Stimulated activated CD4-positive, alpha-beta T cell treated with anti-CD3 and anti-CD28 coated beads, TNF-alpha, amount 100 ng/mL, for 48 hours (primary cell): ENCODE measurements around the gene TMEM132C.

ENCODE experiments used
- DNase-seq, 3 donors: peaks; one replicate each; pipeline ENCODE4 v3.0.0-alpha.2; 2020; ENCODE audit warnings: low read depth in 3 of 3

The TMEM132C gene

DNA sequence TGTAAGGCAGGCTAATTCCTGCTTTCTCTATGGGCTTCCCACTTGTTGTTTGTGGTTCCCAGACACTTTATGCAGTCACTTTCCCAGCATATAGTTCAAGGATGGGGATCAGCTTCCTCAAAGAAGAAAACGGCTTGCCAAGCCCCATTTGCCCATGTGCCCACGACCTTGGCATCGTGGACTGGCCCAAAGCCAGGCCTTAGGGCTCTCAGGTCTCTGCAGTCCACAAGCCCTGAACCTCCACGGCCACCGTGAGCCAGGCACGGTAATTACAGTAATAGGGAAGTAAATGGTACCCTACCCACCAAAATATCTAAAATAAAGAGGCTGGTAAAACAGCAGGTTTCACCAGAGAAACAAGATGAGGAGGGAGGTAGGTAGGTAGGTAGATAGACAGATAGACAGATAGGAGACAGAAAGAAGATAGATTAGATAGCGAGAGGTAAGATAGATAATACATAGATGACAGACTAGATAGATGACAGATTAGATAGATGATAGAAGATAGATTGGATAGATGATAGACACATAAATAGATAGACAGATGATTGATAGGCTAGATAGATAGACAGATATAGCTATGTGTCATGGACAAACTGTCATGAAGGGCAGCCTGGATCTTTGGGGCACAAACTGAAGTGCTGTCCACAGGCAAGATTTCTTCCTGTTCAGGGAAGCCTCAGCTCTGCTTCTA lies 393.7 kb downstream of the TMEM132C start:
- DNase-seq, result no peak

DNA sequence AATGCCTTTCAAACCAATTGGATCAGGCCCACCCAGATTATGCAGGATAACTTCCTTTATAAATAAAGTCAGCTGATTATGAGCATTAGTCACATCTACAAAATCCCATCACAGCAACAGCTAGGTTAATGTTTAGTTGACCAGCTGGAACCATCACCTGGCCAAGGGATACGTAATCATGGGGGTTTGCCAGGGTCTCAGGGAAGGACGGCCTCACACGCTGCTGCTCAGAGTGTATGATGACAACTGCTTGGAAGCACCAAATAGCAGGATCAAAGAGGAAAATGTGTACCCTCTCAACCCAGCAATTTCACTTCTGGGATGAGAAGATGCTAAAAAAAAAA lies 394.2 kb downstream of the TMEM132C start:
- no peak for DNase-seq

DNA sequence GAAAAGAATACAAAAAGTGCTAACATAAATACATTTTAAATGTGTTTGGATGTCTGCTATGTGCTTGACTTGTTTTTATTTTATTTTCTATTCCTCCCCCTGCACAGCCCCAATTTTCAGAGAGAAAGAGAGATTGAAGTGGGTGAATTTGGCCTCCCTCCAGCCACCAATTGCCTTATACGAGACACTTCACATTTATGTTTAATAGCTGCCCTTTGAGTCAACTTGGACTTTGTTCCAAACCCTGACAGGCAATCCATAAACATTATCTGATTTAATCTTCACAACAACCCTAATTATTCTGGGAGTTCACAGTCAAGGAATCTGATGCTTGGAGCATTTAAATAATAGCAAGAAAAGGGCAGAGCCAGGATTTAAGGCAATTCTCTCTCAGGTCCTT lies 395.1 kb downstream of the TMEM132C start:
- no peak for DNase-seq

DNA sequence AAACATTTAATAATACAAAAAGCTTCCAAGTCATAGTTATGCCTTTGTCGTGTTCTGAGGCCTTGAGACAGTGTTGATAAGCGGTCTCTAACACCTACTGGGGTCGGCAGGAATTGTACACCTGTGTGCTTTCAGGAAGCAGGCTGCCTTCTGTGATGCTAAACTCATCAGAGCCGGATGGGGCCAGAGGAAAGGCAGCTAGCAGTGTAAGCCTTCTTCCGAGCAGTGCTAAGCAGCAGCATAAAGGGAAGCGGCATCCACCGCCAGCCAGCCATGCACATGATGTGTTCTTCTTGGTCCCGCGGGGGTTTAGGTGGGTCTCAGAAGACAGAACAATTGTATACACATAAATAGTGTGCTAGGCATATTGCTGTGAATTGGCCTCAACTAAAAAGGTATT lies 397.5 kb downstream of the TMEM132C start:
- DNase-seq, result no peak

DNA sequence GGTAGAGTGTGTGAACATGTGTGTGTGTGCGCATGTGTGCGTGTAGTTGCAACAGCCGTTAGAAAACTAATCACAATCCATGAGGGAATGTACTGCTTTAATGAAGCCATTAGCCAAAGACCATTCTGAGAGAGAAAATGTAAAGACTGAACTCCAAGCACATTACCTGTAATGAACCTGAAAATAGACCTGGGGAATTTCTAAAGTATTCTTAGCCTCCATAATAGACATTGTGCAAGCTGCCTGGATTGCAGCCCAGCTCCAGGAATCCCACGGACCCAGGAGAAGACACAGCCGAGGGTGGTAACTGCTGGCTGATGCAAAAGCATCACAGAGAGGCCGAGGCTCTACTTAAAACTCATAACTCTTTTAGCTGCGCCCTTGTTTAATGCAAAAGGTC lies 400.2 kb downstream of the TMEM132C start:
- DNase-seq, result no peak

DNA sequence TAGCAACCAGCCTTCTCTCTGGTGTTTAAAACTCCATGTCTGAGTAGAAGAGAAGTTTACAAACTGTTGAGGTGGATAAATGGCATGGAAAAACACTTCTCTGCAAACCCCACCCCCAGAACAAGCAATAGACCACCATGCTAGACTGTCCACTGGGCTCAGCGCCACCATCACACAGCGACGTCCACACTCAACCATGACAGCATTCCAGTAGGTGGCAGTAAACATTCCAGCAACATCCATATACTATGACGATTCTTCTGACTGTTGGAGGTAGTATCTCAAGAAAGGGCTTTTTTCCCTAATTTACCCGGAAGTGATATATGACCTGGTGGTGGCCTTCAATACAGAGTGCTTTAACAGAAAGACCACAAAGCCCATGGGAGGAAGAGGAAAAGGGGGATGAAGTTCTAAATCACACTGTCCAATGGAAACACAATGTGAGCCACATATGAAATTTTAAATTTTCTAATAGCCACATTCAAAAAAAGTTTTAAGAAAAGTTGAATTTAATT lies 404.6 kb downstream of the TMEM132C start:
- DNase-seq, result no peak

DNA sequence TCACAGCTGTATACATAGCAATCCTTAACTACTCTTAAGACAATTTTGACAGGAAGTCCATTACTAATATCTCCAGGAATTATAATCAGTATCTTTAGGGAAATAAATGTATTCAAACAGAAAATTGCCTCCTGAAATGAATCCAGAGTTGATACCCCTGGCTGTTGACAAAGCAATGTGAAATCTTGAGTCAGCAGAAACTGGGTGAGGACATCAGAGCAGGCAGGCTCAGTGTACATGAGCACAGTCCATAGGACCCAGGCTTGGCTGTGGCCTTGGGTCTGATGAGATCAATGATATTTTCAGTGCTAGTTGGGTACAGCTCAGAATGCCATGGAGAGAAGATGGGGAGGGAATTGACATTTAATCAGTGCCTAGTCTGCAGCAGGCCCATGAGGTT lies 405.5 kb downstream of the TMEM132C start:
- no peak for DNase-seq

DNA sequence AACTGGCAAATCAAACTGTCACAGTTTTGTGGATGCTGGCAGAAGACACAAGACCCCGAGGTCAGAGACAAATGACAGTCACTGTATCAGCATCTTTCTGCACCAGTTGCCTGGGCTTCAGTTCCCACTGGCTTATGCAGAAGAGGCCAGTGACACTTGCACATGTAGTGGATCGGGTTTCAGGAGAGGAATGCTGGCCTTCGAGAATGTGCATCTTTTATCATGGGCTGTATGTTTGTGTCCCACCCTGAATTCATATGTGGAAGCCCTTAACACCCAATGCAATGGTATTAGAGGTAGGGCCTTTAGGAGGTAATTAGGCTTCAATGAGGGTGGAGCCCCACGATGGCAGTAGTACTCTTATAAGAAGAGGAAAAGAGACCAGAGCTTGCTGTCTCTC lies 405.9 kb downstream of the TMEM132C start:
- DNase-seq, result no peak

DNA sequence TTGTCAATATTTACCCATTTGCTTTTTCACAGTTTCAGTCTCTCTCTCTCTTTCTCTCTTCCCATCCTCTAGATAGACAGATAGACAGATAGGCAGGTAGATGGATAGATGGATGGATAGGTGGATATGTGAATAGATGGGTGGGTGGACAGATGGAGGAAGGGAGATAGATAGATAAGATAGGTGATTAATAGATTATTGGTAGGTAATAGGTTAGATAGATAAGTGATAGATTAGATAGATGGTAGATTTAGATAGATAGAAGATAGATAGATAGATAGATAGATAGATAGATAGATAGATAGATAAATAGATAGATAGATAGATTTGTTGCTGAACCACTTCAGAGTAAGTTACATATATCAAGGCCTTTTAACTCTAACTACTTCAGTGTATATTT lies 408.6 kb downstream of the TMEM132C start:
- DNase-seq, result no peak

DNA sequence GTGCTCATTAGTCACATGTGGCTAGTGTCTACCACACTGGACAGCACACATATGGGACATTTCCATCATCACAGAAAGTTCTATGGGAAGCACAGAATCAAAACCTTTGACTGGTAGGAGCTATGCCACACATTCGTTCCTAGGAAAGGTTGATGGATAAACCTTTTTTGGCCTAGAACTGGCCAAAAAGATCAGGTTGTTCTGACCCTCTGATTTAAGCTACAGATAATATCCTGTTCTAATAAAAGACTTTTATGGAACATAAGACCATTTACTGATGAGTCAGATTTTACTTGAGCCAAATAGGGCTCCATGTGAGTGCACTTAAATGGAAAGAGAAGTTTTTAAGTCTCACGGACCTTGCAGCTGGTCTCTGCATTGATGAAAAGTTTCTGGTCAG lies 413.6 kb downstream of the TMEM132C start:
- no peak for DNase-seq

DNA sequence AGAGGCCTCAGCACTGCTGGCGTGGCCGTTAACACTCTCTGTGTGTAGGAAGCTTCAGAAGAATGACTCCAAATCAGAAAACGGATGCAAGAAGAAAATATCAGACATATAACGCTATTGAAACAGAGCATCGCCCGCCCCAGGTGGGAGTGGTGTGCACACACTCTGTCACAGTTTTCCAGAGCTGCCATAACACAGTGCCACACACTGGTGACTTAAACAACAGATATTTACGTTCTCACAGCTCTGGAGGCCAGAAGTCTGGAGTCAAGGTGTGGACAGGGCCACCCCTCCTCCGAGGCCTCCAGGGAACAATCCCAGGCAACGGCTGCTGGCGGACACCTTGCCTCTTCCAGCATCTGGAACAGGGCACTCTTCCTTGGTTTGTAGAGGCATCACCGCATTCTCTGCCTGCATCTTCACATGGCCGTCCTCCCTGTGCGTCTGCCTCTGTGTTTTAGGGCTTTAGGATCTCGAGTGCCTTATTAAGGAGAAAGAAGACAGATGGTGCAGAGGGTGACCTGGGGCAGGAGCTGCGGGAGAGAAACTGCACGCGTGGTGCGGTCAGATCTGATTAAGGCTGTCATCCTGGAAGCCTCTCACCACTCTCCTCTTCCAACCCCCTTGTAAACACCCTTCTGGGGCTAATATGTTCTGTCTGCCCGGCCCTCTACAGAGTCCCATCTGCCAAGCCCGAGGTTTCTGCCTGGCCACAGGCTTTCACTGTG lies 415.7 kb downstream of the TMEM132C start:
- DNase-seq, result no peak

DNA sequence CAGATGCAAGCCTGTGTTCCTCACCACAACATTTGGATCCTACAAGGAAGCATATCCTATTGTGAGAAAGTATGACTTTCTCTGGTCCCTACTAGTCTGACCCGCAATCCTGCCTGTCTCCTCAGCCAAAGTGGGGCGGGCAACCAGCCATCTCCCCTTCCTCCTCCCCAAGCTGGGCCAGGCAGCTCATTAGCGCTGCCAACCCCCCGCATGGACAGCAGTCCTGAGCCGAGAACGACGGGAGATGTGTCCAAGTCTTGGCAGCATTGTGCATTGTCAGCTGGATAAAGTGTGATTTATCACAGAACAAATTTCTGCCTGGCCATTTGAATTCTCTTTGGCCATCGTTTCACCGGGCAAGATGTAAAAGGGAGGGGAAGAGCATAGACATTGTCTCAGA lies 417.4 kb downstream of the TMEM132C start:
- no peak for DNase-seq

DNA sequence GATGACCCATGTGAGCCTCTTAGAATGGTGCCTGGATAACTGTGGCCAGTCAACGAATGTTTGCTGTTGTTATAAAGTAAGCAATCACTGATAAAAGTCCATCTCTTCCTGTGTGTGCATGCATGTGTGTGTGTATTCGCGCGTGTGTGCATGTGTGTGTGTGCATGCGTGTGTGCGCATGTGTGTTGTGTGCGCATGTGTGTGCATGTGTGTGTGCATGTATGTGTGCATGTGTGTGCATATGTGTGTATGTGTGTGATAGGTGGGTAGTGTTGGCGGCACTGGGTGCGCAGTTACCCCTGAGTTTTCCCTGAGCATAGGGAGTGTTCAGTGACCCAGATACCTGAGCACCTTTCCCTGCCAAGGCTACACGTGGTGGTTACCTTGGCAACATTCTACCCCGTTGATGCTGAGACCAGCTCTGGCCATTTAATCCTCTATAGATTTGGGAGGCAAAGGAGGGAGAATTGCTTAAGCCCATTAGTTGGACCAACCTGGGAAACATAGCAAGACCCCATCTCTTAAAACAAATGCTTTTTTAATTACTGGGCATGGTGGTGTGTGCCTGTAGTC lies 419.0 kb downstream of the TMEM132C start:
- DNase-seq, result no peak

DNA sequence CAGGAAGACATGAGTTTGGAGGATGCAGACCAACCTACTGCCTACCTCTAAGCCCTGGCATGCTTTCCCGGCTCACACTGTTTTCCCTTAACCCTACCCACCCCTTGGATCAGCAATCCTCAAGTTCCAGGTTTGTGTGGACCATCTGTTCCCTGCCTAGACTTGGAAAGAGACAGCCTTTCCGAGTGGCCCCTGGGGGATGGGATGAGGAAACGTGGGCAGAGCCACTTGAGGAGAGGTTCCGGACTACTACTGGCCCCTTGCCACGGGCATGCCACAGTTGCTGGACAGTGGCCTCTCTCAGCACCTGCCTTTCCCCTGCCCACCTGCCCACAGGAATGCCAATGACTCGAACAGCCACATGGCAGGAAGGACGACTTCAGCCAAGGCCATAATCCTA lies 420.9 kb downstream of the TMEM132C start:
- no peak for DNase-seq

DNA sequence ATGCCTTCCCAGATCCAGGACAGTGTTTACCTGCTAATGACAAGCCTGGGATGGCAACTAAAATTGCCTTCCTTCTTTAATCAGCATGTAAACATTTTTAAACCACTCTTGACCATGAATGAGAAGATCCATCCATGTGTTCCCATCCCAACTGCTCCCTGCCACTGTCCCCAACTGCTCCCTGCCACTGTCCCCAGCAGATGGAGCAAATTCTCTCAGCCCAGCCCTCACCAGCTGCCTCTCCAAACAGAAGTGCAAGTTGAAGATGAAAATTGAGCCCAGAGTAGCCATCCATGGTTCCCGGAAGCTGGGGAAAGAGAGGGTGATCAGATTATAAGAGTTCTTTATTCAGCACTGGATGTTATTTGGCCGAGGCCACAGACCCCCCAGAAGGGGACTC lies 423.7 kb downstream of the TMEM132C start:
- no peak for DNase-seq

DNA sequence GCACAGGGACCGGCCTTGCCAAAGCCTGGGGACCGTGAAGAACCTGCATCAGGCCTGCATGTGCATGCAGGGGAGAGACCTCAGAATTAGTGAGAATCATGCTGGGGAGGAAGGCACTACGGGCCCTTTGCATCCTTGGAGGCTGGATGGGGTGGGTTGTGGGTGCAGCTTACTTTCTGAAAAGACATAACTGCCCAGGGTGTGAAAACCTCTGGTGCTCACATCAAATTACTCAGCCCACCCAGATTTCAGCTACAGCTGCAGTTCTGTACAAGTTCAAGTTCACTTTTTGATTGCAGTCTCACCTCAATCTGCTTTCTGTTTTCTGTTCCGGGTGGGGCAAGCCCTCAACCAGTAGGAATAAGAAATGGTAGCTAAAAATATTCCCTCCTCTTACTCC lies 426.1 kb downstream of the TMEM132C start:
- no peak for DNase-seq

DNA sequence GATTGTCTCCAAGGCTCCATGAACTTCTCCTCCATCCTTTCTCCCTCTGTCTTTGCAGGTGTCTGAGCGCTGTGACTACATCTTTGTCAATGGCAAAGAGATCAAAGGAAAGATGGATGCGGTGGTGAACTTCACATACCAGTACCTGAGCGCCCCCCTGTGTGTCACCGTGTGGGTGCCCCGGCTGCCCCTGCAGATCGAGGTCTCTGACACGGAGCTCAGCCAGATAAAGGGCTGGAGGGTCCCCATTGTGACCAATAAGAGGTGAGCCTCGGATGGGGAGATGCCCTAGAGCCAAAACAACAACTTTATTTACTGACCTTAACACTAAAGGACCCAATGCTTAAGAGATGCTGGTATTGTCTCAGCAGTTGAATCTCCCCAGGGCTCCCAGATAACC lies 426.8 kb downstream of the TMEM132C start:
- no peak for DNase-seq

DNA sequence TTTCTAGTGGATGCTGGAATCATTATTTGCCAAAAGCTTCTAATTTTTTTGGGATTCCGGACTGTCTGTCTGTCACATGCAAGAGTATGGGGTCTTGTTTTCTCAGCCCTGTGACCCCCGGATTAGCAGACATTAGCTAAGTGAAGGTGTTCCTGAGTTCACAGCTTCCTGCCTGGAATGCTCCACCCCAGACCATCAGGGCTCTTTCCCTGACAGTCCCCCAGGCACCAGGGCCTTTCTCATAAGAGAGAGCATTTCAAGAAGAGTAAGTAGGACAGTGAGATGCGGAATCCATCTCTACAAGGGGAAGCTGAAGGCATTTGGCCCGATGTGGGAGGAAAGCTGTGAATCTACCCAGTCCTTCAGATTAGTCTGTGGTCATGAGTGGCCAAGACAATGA lies 427.5 kb downstream of the TMEM132C start:
- no peak for DNase-seq

DNA sequence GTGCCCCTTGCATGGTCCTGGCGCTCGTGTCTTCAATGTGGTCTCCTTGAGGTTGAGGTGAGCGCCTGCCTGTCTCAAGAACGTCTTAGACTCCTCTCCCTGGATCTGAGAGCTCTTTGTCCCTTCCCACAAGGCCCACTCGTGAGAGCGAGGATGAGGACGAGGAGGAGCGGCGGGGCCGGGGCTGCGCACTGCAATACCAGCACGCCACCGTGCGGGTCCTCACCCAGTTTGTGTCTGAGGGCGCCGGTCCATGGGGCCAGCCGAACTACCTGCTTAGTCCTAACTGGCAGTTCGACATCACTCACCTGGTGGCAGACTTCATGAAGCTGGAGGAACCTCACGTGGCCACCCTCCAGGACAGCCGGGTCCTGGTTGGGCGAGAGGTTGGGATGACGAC lies 428.7 kb downstream of the TMEM132C start:
- no peak for DNase-seq

DNA sequence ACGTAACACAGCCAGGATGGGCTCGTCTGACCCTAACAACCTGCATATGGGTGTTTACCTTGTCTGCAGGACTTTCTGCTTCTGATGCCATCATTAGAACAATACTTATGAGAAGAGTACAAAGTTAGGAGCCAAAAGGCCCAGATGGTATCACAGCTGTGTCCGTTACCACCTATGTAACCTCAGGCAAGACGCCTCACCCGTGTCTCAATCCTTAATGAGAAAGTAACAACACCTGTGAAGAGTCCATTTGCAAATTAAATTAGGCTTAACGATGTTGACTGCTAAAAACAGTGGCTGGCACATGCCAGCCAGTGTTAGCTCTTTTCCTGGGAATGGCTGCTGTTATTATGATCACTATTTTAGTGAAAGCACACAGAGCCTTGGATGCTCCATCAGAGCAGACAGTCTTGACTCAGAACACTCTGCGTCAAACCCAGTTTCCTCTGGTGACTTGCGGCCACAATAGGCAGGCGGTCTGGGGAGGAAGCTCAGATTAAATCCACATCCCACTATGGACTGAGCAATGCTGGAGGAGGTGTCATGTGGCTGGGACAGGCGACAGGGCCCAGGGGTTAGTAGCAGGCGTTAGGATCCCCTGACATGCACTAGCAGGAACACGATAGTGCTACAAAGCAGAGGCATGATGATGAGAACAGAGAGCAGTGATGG lies 431.5 kb downstream of the TMEM132C start:
- no peak for DNase-seq

DNA sequence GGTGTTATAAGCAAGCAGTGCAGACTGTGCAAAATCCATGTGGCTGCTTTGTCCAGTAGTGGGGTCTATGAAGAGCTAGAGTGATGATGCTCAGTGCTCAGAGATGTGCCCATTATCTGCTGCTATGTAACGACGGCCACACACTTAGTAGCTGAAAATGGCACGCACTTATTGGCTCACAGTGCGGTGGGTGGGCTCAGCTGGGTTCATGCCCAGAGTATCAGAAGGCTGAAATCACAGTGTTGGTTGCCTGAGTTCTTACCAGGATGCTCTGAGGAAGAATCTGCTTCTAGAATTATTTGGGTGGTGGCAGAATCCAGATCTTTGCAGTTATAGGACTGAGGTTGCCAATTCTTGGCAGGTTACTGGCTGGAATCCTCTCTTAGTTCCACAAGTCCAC lies 432.1 kb downstream of the TMEM132C start:
- no peak for DNase-seq

DNA sequence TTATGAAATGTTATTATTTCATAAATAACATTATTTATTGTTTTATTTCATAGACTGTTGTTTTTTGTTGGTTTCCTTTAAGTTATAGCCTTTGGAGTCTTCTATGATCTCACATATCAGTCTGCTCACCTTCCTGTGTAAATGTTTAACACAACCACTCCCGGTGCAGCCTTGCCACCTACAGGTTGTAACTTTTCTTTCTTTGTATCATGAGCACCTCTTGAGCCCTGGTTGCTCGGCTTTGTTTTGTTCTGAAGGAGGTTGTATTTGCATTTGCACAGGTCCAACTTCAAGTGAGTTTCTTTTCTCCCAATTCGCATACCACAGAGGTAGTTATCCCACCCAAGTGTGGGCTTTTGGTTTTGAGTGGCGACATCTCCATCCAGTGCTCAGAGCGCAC lies 435.4 kb downstream of the TMEM132C start:
- no peak for DNase-seq

DNA sequence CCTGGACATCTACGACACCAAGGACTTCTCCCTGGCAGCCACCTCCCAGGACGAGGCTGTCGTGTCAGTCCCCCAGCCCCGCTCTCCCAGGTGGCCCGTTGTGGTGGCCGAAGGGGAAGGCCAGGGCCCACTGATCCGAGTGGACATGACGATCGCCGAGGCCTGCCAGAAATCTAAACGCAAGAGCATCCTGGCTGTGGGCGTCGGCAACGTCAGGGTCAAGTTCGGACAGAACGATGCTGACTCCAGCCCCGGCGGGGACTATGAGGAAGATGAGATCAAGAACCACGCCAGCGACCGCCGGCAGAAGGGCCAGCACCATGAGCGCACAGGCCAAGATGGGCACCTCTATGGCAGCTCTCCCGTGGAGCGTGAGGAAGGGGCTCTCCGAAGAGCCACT lies 438.2 kb downstream of the TMEM132C start:
- DNase-seq, result no peak
